Pulmonary artery endothelial cell (primary cell): ENCODE data around the gene POM121C. TPM values are rescaled to one million over a fixed set of nuclear protein-coding genes. Genes with fewer than 3 reads are reported as not detected.
"Not testable (repeated sequence)": the region's sequence is repeated elsewhere in the genome, so short reads cannot be mapped to it uniquely, and the experiment has no call there.

Source experiments
- DNase-seq: peaks from one replicate; pipeline ENCODE4 v3.0.0-alpha.2; 2011; ENCODE audit warnings: low read depth, low spot score
- total RNA-seq: library from RNA; depleted of rRNA; stranded (reverse); fragments of >200 nt; gene quantifications from 2 replicates; pipeline ENCODE4 v1.2.3, GENCODE V29; 2014

POM121C gene
- total RNA-seq, 1 donor from 2014 or later, result 5.1 TPM

- DNase-seq, result not testable (repeated sequence)
These were observed 62.6 kb downstream of the POM121C start for GRCh38 chr7:75423481-75423880.

DNA sequence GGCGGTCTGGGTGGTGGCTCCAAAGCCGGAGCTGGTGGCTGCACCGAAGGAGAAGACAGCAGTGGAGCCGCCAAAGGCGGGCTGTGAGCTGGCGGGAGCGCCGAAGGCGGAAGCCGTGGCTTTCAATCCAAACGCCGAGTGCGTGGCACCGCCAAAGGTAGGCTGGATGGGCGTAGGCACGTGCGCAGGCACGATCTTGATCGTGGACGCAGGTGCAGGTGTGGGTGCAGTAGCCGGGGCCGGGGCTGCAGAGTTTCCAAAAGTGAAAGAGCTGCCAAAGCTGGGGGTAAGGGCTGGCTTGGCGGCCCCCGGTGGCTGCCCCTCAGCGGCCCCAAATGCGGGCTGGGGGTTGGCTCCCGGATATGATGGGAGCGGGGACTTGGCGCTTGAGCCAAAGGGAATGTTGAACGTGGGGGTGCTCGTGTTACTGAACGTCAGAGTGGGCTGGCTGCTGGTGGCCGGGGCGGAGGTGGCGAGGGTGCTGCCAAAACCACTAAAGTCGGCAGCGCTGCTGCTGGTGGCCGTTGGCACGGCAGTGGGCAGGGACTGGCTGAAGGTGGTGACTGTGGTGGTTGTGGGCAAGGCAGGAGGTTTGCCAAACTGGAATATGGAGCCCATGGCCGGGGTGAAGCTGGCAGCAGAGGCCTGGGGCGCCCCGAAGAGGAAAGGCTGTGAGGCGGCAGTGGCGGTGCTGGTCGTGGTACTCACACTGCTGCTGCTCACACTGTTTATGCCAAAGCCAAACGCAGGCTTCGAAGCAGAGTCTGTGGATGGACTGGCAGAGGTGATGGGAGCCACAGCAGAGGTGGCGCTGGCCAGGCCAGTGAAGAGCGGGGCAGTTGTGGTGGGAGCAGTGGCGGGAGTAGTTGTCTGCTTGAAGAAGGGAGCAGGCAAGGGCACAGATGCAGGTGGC lies 64.0 kb downstream of the POM121C start:
- not testable (repeated sequence) for DNase-seq

- not testable (repeated sequence) for DNase-seq
These were observed 65.9 kb downstream of the POM121C start for GRCh38 chr7:75420152-75420551.

- DNase-seq, result not testable (repeated sequence)
These were observed 66.4 kb downstream of the POM121C start for GRCh38 chr7:75419693-75420092.

DNA sequence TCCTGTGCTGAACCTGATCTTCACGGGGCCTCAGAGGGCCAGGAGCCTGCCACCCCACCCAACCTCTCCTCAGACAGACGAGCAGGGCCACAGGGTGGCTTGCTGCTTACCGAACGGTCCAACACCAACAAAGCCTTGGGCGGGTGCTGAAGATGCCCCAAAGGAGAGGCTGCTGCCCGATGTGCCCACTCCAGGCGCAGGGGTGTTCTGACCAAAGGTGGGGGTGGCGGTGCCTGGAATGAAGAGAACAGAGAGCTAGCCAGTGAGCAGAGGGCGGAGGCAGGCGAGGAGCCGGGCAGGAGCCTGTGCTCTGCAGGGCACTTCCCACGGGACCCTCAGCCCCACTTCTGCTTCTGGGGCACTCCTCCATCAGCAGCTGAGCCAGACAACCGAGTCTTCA lies 66.9 kb downstream of the POM121C start:
- not testable (repeated sequence) for DNase-seq

- DNase-seq, result not testable (repeated sequence)
These were observed 67.7 kb downstream of the POM121C start for GRCh38 chr7:75418292-75418858.

- not testable (repeated sequence) for DNase-seq
These were observed 69.3 kb downstream of the POM121C start for GRCh38 chr7:75416787-75417186.

- DNase-seq, result not testable (repeated sequence)
These were observed 70.2 kb downstream of the POM121C start for GRCh38 chr7:75415829-75416373.

- not testable (repeated sequence) for DNase-seq
These were observed 70.7 kb downstream of the POM121C start for GRCh38 chr7:75415428-75415817.

- not testable (repeated sequence) for DNase-seq
These were observed 71.2 kb downstream of the POM121C start for GRCh38 chr7:75414708-75415427.

DNA sequence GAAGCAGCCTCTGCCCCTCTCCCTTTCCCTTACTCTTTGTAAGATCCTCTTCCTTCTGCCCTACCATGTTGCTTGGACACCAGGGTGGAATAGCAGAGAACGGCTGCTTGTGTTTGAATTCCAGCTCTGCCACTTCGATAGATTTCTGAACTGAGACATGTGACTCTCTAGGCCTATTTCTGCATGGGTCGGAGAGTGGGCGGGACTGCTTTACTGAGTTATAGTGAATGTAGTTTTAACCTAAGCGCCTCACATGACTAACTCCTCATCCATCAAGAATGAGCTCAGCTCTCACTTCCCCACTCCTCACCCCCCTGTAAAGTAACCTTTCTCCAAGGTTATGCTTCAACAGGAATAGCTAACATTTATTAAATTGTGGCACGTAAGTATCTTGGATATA lies 71.9 kb downstream of the POM121C start:
- not testable (repeated sequence) for DNase-seq

GRCh38 chr7:75410823-75411173 lies 75.3 kb downstream of the POM121C start:
- DNase-seq, result not testable (repeated sequence)

- DNase-seq, result not testable (repeated sequence)
These were observed 75.9 kb downstream of the POM121C start for GRCh38 chr7:75409880-75410822.

DNA sequence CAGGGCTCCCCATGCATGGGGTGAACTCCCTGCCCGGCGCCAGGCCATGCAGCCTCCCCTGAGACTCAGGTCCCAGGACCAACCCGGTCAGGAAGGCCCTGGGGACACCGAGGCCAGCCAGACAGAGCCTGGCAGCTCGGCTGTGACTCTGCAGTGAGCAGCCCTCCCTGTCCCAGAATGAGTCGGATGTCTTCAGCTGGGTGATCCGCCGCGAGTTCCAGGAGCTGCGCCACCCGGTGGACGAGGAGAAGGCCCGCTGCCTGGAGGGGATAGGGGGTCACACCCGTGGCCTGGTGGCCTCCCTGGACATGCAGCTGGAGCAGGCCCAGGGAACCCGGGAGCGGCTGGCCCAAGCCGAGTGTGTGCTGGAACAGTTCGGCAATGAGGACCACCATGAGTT lies 81.4 kb downstream of the POM121C start:
- not testable (repeated sequence) for DNase-seq

- not testable (repeated sequence) for DNase-seq
These were observed 82.3 kb downstream of the POM121C start for GRCh38 chr7:75403455-75404443.

DNA sequence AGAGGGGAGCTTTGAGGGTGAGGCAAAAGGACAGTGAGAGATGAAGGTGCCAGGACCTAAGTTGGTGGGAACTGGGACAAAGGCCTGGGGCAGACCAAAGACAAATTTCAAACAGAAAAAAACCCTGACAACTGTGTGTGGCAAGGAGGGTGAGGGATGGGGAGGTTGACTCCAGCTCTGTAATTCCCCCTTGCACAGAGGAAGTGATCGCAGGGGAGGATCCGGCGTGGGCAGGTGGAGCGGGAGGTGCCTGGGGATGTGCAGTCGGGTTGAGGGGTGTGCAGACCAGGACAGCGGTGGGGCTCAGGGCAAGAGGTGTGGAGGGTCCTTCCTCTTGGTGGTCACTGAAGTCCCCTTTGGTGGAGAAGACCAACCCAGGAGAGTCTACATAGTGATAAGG lies 85.5 kb downstream of the POM121C start:
- DNase-seq, result not testable (repeated sequence)

DNA sequence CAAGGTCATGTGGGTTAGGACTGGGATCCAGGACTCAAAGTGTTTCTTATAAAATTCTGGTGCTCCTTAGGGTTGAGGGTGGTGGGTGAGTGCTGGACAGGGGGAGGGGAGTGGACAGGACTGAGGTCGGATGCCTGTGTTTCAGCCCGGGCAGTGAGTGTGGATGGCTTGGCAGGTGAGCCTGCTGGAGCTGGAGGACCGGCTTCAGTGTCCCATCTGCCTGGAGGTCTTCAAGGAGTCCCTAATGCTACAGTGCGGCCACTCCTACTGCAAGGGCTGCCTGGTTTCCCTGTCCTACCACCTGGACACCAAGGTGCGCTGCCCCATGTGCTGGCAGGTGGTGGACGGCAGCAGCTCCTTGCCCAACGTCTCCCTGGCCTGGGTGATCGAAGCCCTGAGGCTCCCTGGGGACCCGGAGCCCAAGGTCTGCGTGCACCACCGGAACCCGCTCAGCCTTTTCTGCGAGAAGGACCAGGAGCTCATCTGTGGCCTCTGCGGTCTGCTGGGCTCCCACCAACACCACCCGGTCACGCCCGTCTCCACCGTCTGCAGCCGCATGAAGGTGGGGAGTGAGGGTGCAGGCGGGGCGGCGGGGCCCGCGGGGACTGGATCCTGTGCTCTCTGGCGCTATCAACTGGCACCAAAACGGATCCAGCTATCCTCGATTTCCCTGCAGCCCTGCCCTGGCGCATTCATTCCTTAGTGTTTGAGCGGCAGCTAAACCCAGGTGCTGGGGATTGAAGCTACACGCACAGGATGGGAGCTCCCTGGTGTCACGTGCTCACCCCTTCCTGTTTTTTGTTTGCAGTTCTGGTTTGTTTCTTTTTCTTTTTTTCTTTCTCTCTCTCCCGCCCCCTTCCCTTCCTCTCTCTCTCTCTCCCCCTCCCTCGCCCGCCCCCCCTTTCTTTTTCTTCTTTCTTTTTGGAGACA lies 87.1 kb downstream of the POM121C start:
- not testable (repeated sequence) for DNase-seq

DNA sequence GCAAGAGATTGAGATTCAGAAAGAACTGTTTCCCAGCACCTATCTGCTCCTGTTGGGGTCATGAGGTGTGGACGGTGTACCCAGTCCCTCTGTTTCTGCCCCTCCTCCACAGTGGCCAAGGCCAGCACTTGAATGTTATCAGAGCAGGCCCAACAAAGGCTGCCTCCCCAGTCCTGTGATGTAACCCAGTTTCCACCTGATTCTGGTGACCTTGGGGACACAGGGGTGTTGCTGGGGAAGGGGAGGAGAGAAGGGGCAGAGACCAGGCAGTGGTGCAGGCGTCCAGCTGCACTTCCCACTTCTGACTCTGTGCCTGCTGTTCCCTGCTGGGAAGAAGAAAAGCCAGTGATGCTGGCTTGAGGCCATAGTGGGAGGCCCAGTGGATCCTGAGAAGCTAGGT lies 88.2 kb downstream of the POM121C start:
- DNase-seq, result not testable (repeated sequence)
